IPS-18c (cell line): ENCODE data around the gene KIF17.
"Not testable (repeated sequence)": the region's sequence is repeated elsewhere in the genome, so short reads cannot be mapped to it uniquely, and the experiment has no call there.

Source experiments
- H3K4me3 ChIP-seq: 2 replicates; pipeline ENCODE4 v1.7.0; 2013; ENCODE audit warnings: low read depth, mild to moderate bottlenecking, low read length, moderate library complexity; ENCODE audit not compliant: insufficient read depth
- H3K9me3 ChIP-seq: one replicate; pipeline ENCODE4 v1.6.1; 2013; ENCODE audit warnings: mild to moderate bottlenecking, low read length, moderate library complexity; ENCODE audit not compliant: control insufficient read depth, insufficient read depth

KIF17 gene

GRCh38 chr1:20683614-20684013 is 34.2 kb downstream of the KIF17 start:
- Histone ChIP-seq H3K4me3 (no peak overlapping the region), H3K9me3 (no peaks in the 10 kb centered on the region)

GRCh38 chr1:20682571-20683236 is 35.1 kb downstream of the KIF17 start:
- no peaks in the 10 kb centered on the region for H3K9me3 ChIP-seq
- H3K4me3 ChIP-seq = no peak overlapping the region

DNA sequence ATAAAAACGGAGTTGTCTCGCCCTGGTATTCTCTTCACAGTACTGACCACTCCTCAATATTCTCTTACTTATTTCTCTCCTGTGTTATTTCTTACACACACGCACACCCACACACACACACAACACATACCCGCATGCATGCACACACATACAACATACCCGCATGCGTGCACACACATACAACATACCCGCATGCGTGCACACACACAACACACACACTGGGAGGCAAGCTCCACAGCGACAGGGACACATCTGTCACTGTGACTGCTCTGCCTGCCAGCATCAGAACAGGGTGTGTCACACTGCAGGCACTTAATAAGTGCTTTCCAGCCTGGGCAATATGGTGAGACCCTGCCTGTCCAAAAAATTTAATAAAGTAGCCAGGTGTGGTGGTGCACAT is 35.8 kb downstream of the KIF17 start:
- H3K9me3 ChIP-seq = no peaks in the 10 kb centered on the region
- no peak overlapping the region for H3K4me3 ChIP-seq

GRCh38 chr1:20680269-20680668 is 37.5 kb downstream of the KIF17 start:
- no peaks in the 10 kb centered on the region for H3K9me3 ChIP-seq
- no peak overlapping the region for H3K4me3 ChIP-seq

DNA sequence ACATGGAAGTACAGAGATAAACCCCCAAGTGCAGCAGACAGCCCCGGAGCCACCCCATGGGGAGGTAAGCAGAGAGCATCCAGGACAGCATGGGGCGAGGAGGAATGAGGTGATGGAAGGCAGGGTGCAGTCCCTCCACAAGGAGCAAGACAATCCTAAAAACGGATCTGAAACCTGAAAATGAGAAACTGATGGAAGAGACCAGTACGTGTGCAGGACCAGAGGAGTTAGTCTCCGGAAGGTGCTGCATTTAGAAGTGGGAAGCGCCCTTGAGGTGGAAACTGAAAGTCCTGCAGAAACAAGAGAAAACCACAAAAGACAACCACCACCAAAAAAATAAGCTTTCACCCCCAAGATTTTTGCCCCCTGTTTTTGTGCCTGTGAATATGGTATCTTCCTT is 39.2 kb downstream of the KIF17 start:
- H3K4me3 ChIP-seq = no peak overlapping the region
- no peaks in the 10 kb centered on the region for H3K9me3 ChIP-seq

DNA sequence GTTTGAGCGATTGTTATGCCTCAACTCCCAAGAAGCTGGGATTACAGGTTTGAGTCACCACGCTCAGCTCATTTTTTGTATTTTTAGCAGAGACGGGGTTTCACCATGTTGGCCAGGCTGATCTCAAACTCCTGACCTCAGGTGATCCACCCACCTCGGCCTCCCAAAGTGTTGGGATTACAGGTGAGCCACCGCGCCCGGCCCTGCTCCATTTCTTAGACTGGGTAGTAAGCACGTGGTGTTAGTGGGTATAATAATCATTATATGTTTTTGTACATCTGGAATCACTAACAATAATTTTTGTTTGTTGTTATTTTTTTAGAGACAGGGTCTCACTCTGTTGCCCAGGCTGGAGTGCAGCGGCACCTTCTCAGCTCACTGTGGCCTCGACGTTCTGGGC is 44.2 kb downstream of the KIF17 start:
- H3K9me3 ChIP-seq, H3K4me3 ChIP-seq: not testable (repeated sequence)

- no peaks in the 10 kb centered on the region for H3K9me3 ChIP-seq
- no peak overlapping the region for H3K4me3 ChIP-seq
These were observed 45.6 kb downstream of the KIF17 start for GRCh38 chr1:20672265-20672632.

DNA sequence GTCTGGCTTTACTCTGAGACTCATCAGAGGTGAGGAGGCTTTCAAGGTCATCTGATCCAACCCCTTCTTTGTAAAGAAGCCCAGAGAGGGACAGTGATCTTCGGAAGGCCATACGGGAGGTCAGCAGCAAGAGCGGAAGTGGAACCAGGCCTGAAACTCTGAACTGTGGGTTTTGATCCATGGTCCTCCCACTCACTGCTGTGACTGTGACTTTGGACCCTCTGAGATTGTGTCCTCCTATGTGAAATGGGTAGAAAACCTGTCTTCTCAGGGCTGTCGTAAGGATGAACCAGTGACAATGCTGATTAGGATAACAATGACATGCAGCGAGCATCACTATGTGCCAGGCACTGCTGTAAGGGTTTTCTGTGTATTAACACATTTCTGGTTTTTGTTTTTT is 46.9 kb downstream of the KIF17 start:
- Histone ChIP-seq H3K4me3 (no peak overlapping the region), H3K9me3 (no peaks in the 10 kb centered on the region)

DNA sequence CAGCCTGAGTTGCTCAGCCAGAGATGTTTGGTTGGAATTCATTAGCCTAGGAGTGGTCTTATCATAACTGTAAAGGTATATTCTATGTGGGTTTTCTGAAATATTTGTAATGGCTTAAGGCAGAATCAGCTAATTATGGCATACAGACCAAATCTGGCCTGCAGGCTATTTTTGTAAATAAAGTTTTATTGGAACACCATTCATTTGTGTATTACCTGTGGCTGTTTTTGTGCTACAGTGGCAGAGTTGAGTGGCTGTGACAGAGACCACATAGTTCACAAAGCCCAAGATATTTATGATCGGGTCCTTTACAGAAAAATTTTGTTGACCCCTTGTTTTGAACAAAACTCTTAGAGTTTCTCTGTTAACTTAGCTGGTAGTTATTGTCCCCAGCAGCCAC is 49.2 kb downstream of the KIF17 start:
- Histone ChIP-seq H3K9me3 (no peaks in the 10 kb centered on the region), H3K4me3 (no peak overlapping the region)

DNA sequence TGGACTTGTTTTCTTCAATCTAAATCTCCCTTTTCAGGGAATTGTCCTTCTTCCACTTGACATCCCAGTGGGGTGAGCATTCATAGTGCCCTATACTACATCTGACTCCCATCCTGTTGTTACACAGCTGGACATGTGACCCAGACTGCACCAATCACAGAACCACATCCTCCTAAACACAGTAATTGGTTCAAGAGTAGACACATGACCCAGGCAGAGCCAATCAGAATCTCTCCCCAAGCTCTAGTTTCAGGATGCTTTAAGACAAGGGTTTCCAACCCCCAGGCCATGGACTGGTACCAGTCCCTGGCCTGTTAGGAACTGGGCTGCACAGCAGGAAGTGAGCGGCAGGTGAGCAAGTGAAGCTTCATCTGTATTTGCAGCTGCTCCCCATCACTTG is 51.0 kb downstream of the KIF17 start:
- no peaks in the 10 kb centered on the region for H3K9me3 ChIP-seq
- H3K4me3 ChIP-seq = no peak overlapping the region

DNA sequence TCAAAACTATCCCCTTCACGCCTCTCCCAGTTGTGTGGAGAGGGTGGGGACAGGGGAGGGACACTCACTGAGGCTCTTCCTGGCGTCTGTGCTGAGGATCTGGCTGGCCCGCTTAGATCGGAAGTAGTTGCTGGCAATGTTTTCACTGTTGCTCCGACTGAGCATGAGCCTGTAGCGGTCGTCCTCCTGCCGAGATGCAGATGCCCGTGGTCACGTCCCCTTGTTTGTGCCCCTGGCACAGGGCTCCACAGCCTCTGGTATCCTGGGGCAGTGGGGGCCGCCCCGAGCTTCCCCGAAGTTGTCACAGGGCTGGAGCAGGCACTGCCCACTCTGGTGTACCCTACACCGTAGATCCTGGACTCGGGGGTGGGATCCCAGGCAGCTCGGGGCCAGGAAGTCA is 51.7 kb downstream of the KIF17 start:
- Histone ChIP-seq H3K4me3 (no peak overlapping the region), H3K9me3 (no peaks in the 10 kb centered on the region)

GRCh38 chr1:20665726-20666125 is 52.1 kb downstream of the KIF17 start:
- Histone ChIP-seq H3K4me3 (no peak overlapping the region), H3K9me3 (no peaks in the 10 kb centered on the region)

GRCh38 chr1:20663969-20664715 is 53.7 kb downstream of the KIF17 start:
- no peak overlapping the region for H3K4me3 ChIP-seq
- H3K9me3 ChIP-seq = no peaks in the 10 kb centered on the region

DNA sequence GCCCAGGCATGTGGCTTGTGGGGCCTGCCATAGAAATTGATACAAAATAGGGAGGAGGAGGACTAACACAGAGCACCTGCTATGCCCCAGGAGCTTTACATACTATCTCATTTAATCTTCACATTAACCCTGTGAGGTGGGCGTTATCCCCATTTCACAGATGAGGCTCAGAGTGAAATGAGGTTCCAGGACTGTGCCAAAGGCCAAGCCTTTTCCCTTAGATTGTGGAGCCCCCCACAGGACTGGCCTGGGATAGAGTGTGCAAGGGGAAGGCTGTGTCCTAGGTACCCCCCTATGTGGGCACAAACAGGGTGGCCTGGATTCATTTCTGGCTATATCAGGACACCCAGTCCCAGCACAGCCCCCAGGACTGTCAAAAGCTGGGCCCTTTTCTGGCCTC is 54.4 kb downstream of the KIF17 start:
- Histone ChIP-seq H3K9me3 (no peaks in the 10 kb centered on the region), H3K4me3 (no peak overlapping the region)

DNA sequence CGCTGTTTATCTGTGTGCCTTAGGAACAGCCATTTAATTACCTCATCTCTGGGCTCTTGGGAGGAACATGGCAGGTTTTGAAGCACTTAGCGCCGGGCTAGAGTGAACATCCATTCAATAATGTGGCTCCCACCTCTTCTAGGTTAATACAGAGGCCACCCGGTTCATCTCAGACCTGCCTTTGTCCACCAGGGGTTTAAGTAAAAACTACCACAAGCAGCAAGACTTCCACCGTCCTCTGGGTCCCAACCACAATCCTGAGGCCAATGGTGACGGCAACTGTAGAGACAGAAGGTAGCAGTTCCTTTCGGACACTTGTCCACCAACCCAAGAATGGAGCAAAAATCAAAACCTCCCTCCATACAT is 55.7 kb downstream of the KIF17 start:
- H3K9me3 ChIP-seq = no peaks in the 10 kb centered on the region
- H3K4me3 ChIP-seq = peak overlapping the region; percentile 95

DNA sequence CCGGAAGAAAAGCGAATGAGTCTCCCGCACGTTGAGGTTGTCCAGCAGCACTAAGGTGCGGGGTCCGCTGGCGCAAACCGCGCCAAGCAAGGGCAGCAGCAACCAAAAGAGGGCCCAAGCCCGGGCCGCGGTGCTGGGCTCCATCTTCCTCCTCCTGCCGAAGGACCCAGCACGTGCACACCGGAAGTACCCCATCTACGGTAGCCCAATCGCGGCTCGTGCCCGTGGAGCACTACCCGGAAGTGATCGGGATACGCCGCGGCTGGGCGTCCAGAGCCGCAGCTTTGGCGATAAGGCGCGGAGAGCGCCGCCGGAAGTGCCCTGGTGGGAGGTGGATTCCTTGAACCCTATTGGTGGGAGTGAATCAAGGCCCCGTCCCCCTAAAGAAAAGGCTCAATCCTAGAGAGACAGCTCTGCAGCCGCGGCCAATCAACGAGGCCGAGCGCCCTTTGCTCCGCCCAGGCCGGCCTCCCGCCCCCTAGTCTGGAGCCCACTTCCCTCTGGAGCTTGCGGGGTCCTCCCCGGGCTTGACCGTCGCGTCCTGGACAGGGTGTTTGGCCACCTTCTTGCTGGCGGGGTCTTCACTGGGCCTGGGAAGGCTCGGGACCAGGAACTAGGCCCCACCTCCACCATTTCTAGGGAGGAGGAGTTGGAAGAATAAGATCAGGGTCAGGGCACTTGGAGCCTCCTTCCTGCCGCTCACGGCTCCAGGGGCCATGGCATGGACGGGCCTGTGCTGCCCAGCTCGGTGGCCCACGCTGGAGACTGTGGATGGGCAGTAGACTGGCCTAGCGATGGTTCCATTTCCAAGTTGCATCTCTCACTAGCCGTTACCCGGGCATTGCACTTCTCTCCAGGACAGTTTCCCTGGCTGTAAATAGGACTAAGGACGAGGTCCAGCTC is 56.3 kb downstream of the KIF17 start, which contains the start of gene DDOST:
TSS of gene DDOST (minus strand) at position 163 of the 903 bp plus-strand sequence. CDS start at position 144, 19 bp downstream.
- H3K9me3 ChIP-seq = no peaks in the 10 kb centered on the region
- peak within 1 kb of the TSS; percentile 95 for H3K4me3 ChIP-seq

DNA sequence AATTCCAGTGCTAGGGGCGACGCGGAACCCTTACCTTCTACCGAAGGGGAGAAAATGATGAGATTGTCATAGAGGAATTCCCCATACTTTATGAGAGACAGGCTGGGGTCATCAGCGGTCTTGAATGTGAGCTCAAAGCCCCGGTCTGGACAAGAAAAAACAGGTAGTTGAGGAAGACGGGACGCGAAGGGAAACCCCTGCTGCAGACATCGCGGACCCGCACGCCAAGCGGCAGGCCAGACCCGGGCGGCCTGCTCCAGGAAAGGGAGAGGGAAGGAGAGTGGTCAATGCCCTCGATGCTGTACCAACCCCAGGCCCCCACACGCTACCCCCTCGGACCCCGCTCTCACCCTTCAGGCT is 57.0 kb downstream of the KIF17 start:
- Histone ChIP-seq H3K9me3 (no peaks in the 10 kb centered on the region), H3K4me3 (peak overlapping the region; percentile 95)

- H3K4me3 ChIP-seq = peak overlapping the region; percentile 95
- no peaks in the 10 kb centered on the region for H3K9me3 ChIP-seq
These were observed 57.4 kb downstream of the KIF17 start for GRCh38 chr1:20660363-20660762.
